IgD-negative memory B cell (primary cell): ENCODE measurements around the gene SEMA6A. TPM values are rescaled to one million over a fixed set of nuclear protein-coding genes. Genes with fewer than 3 reads are reported as not detected.

Source experiments
- H3K27ac Mint-ChIP-seq, 3 donors: one replicate each; pipeline ENCODE4 v1.8.0; 2020 to 2022; ENCODE audit warnings: mild to moderate bottlenecking in 3 of 3, mixed read lengths in 3 of 3, moderate library complexity in 1 of 3
- H3K27me3 Mint-ChIP-seq: one replicate; pipeline ENCODE4 v1.8.0; 2021; ENCODE audit warnings: mixed read lengths
- H3K36me3 Mint-ChIP-seq: one replicate; pipeline ENCODE4 v1.8.0; 2020; ENCODE audit warnings: mild to moderate bottlenecking, mixed read lengths
- H3K4me1 Mint-ChIP-seq, 3 donors: one replicate each; pipeline ENCODE4 v1.8.0; 2020 to 2022; ENCODE audit warnings: mixed read lengths in 3 of 3, mild to moderate bottlenecking in 1 of 3
- H3K4me3 Mint-ChIP-seq, 4 donors: one replicate each; pipeline ENCODE4 v1.8.0; 2020 to 2022; ENCODE audit warnings: mild to moderate bottlenecking in 4 of 4, mixed read lengths in 4 of 4, moderate library complexity in 3 of 4
- H3K9me3 Mint-ChIP-seq, 3 donors: one replicate each; pipeline ENCODE4 v1.8.0; 2020 to 2021; ENCODE audit warnings: mixed read lengths in 3 of 3, mild to moderate bottlenecking in 1 of 3
- polyA plus RNA-seq: library from polyadenylated mRNA; unstranded; fragments of 300-500 nt; fragmentation: Illumina TruSeq; gene quantifications from one replicate; pipeline ENCODE4 v1.2.3, GENCODE V29; 2021

Gene SEMA6A, protein sequence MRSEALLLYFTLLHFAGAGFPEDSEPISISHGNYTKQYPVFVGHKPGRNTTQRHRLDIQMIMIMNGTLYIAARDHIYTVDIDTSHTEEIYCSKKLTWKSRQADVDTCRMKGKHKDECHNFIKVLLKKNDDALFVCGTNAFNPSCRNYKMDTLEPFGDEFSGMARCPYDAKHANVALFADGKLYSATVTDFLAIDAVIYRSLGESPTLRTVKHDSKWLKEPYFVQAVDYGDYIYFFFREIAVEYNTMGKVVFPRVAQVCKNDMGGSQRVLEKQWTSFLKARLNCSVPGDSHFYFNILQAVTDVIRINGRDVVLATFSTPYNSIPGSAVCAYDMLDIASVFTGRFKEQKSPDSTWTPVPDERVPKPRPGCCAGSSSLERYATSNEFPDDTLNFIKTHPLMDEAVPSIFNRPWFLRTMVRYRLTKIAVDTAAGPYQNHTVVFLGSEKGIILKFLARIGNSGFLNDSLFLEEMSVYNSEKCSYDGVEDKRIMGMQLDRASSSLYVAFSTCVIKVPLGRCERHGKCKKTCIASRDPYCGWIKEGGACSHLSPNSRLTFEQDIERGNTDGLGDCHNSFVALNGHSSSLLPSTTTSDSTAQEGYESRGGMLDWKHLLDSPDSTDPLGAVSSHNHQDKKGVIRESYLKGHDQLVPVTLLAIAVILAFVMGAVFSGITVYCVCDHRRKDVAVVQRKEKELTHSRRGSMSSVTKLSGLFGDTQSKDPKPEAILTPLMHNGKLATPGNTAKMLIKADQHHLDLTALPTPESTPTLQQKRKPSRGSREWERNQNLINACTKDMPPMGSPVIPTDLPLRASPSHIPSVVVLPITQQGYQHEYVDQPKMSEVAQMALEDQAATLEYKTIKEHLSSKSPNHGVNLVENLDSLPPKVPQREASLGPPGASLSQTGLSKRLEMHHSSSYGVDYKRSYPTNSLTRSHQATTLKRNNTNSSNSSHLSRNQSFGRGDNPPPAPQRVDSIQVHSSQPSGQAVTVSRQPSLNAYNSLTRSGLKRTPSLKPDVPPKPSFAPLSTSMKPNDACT
- 1.2 TPM for polyA plus RNA-seq

DNA sequence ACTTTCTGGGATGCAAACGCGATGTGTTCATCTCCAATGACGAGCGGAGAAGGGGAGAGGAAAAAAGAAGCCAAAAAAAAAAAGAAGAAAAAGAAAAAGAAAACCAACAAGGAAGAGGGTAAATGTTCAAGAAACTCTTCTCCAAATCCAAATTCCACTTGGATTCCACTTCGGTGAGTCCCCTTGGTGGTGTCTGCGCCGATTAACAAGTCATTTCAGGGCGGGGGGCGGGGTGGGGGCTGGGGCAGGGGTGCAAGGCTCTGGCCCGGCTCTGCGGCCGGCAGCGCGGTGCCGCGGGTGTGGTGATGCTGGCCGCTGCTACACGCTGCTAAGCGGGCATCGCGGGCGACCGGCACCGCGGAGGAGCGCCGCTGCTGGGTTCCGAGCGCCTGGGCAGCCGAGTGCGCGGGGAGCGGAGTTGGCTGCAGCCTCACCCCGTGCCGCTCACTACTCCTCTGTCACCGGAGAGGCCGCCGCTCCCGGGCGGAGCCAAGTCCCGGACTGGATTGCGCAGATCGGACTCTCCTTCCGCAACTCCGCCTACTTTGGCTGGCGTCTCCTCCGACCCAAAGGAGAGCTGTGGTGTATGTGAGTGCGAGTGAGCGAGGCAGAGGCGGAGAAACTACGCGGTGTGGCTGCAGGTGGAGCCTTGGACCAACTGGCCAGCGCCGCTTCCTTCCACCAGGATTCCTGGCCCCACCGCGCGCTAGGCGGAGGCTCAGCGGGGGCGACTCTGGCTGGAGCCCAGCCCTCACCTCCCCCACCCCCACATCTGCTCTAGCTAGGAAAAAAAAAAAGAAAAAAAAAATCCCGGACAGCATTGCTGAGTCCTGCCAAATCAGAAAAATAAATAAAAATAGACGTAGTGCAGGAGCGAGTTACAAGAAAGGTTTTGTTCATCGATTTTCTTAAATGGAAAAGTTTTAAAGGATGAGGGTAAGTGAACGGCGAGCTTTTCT lies at the start of gene SEMA6A:
Gene SEMA6A, minus strand, starts transcription at position 457 of the 959 bp plus-strand sequence. CDS start 69,879 bp downstream, outside the sequence.
- H3K9me3 Mint-ChIP-seq, result no peaks in the 10 kb centered on the region
- H3K27me3 Mint-ChIP-seq, result peaks cover 66% of the 10 kb centered on the region
- peak within 1 kb of the TSS; percentile 73 to 88 (median 81) for H3K27ac Mint-ChIP-seq
- peak within 1 kb of the TSS; percentile 83 to 92 (median 89) for H3K4me3 Mint-ChIP-seq
- no peaks in the 10 kb centered on the region for H3K36me3 Mint-ChIP-seq
- peaks cover 18 to 43% (median 26%) of the 10 kb centered on the region in 3 donors for H3K4me1 Mint-ChIP-seq

DNA sequence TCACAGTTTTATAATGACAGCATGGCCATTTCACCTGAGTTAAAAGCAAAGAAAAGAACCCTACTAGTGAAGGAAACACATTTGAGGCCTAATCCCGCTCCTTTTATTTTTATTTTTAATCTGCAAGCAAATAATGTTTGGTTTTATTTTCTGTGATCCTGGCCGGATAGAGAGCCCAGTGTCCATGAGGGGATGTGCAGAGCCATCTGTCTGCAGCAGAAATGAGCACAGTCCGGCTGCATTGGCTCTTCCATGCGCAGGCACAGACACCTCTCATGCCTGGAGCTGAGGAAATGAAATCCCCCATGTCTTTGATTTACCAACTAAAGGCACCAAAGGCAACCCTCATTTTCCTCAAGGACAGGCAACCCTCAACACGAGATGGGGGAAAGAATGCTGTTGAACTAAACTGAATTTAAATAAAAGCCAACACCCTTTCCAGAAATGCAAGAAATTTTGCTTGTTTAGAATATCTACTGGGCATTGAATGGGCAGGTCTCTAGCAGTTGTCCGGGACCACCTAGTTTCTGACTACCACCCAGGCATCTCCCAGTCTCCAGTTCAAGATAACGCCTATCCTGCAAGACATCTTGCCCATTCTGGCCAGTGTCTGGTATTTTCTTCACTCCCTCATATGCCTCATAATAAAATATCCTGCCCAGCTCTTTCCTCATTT lies 47.9 kb upstream of the SEMA6A start:
- Mint-ChIP-seq H3K27ac (no peak overlapping the region), H3K36me3 (no peaks in the 10 kb centered on the region), H3K4me1 (no peaks in the 10 kb centered on the region), H3K9me3 (no peaks in the 10 kb centered on the region), H3K27me3 (peaks cover 2% of the 10 kb centered on the region), H3K4me3 (no peak overlapping the region)

DNA sequence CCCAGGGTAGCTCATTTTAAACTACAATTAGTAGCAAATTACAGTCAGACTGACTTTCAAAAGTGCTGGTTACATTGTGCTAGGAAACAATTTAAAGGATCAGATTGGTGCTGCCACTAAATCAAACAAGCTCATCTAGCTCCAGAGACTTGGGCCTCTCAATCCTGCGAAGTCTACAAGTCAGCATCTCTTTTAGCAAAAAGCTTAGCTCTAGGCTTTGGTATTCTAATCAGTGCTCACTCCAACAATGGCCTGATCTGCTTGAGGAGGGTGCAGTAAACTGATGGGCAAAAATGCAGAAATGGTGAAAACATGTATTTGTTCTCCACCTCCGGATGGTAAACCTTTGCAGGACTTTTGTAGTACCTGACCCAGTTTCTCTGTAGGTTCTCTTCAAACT lies 47.0 kb upstream of the SEMA6A start:
- H3K9me3 Mint-ChIP-seq, result no peaks in the 10 kb centered on the region
- peaks cover under 1% of the 10 kb centered on the region for H3K27me3 Mint-ChIP-seq
- no peak overlapping the region for H3K4me3 Mint-ChIP-seq
- no peak overlapping the region for H3K27ac Mint-ChIP-seq
- no peaks in the 10 kb centered on the region for H3K36me3 Mint-ChIP-seq
- H3K4me1 Mint-ChIP-seq, result no peaks in the 10 kb centered on the region

GRCh38 chr5:116616876-116617275 lies 42.3 kb upstream of the SEMA6A start:
- Mint-ChIP-seq H3K27me3 (peaks cover 1% of the 10 kb centered on the region), H3K4me3 (no peak overlapping the region), H3K36me3 (no peaks in the 10 kb centered on the region), H3K9me3 (no peaks in the 10 kb centered on the region), H3K4me1 (peaks cover 0 to 7% (median 2%) of the 10 kb centered on the region in 3 donors), H3K27ac (no peak overlapping the region)

GRCh38 chr5:116614603-116614920 lies 39.9 kb upstream of the SEMA6A start:
- Mint-ChIP-seq H3K27me3 (peaks cover 3% of the 10 kb centered on the region), H3K4me1 (peaks cover 0 to 7% (median 2%) of the 10 kb centered on the region in 3 donors), H3K4me3 (no peak overlapping the region), H3K9me3 (no peaks in the 10 kb centered on the region), H3K27ac (no peak overlapping the region), H3K36me3 (no peaks in the 10 kb centered on the region)

GRCh38 chr5:116613445-116613844 lies 38.8 kb upstream of the SEMA6A start:
- Mint-ChIP-seq H3K4me1 (peaks cover 0 to 7% (median 2%) of the 10 kb centered on the region in 3 donors), H3K27me3 (peaks cover 3% of the 10 kb centered on the region), H3K36me3 (no peaks in the 10 kb centered on the region), H3K27ac (no peak overlapping the region), H3K4me3 (no peak overlapping the region), H3K9me3 (no peaks in the 10 kb centered on the region)

DNA sequence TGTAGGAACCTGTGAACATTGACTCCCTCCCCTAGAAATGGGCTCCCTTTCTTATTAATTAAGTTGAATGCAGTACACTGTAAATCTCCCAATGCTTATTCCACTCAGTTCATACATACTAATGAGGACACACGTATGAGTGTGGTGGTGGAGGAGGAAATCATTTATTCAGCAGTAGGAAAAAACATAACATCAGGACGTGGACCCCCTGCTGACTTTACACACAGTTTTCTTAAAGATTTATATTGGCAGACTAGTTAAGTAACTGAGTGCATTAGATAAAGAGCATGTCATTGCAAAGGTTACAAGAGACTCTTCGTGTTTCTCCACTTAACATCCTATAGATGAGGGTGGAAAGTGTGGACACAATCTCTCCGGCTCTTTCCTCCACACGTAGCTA lies 37.8 kb upstream of the SEMA6A start:
- peaks cover 0 to 2% (median 0%) of the 10 kb centered on the region in 3 donors for H3K9me3 Mint-ChIP-seq
- H3K27me3 Mint-ChIP-seq, result peaks cover 3% of the 10 kb centered on the region
- no peak overlapping the region for H3K27ac Mint-ChIP-seq
- peaks cover 0 to 7% (median 2%) of the 10 kb centered on the region in 3 donors for H3K4me1 Mint-ChIP-seq
- no peak overlapping the region for H3K4me3 Mint-ChIP-seq
- no peaks in the 10 kb centered on the region for H3K36me3 Mint-ChIP-seq

GRCh38 chr5:116605310-116606070 lies 30.9 kb upstream of the SEMA6A start:
- Mint-ChIP-seq H3K4me3 (no peak overlapping the region), H3K27ac (no peak overlapping the region), H3K9me3 (peaks cover 0 to 2% (median 0%) of the 10 kb centered on the region in 3 donors), H3K27me3 (no peaks in the 10 kb centered on the region), H3K4me1 (no peaks in the 10 kb centered on the region), H3K36me3 (no peaks in the 10 kb centered on the region)

- Mint-ChIP-seq H3K4me3 (no peak overlapping the region), H3K27ac (no peak overlapping the region), H3K4me1 (no peaks in the 10 kb centered on the region), H3K36me3 (no peaks in the 10 kb centered on the region), H3K9me3 (peaks cover 0 to 2% (median 0%) of the 10 kb centered on the region in 3 donors), H3K27me3 (no peaks in the 10 kb centered on the region)
These were observed 30.2 kb upstream of the SEMA6A start for GRCh38 chr5:116604805-116605204.

GRCh38 chr5:116600876-116601275 lies 26.3 kb upstream of the SEMA6A start:
- Mint-ChIP-seq H3K27me3 (no peaks in the 10 kb centered on the region), H3K4me1 (no peaks in the 10 kb centered on the region), H3K9me3 (peaks cover 0 to 1% (median 0%) of the 10 kb centered on the region in 3 donors), H3K27ac (no peak overlapping the region), H3K36me3 (no peaks in the 10 kb centered on the region), H3K4me3 (no peak overlapping the region)

GRCh38 chr5:116598911-116599310 lies 24.3 kb upstream of the SEMA6A start:
- H3K27me3 Mint-ChIP-seq, result no peaks in the 10 kb centered on the region
- H3K27ac Mint-ChIP-seq, result no peak overlapping the region
- no peaks in the 10 kb centered on the region for H3K4me1 Mint-ChIP-seq

GRCh38 chr5:116595498-116595897 lies 20.9 kb upstream of the SEMA6A start:
- H3K36me3 Mint-ChIP-seq, result no peaks in the 10 kb centered on the region
- no peak overlapping the region for H3K4me3 Mint-ChIP-seq
- H3K4me1 Mint-ChIP-seq, result no peaks in the 10 kb centered on the region
- no peak overlapping the region for H3K27ac Mint-ChIP-seq
- no peaks in the 10 kb centered on the region for H3K27me3 Mint-ChIP-seq
- peaks cover 0 to 4% (median 2%) of the 10 kb centered on the region in 3 donors for H3K9me3 Mint-ChIP-seq

More at GRCh38 chr5:116598911-116599310, 24.3 kb upstream of the SEMA6A start:
- Mint-ChIP-seq H3K9me3 (peaks cover 0 to 1% (median 0%) of the 10 kb centered on the region in 3 donors), H3K36me3 (no peaks in the 10 kb centered on the region), H3K4me3 (no peak overlapping the region)

DNA sequence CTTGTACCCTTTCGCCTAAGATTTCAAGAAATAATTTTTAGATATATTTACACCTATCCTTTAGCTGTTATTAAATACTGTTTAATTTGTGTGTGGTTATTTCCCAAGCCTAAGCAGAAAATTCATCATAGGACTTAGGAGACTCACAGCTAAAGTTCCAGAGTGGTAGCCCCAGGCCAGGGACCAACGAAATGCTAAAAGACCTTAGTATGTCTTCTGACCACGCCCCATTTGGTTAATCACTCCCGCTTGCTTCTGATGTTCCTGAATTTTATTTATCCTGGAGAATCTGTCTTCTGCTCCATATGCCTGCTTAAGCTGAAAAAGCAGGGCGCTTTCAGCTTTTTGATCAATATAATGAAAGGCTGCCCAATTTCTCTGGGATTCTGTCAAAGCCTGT lies 18.7 kb upstream of the SEMA6A start:
- peaks cover 0 to 2% (median 2%) of the 10 kb centered on the region in 3 donors for H3K9me3 Mint-ChIP-seq
- no peak overlapping the region for H3K4me3 Mint-ChIP-seq
- no peak overlapping the region for H3K27ac Mint-ChIP-seq
- H3K4me1 Mint-ChIP-seq, result no peaks in the 10 kb centered on the region
- H3K36me3 Mint-ChIP-seq, result no peaks in the 10 kb centered on the region
- H3K27me3 Mint-ChIP-seq, result no peaks in the 10 kb centered on the region
